Thyroid gland (tissue), 4 donors: ENCODE data around the gene EML5.

Experiments used
- POLR2A ChIP-seq, 2 donors: fragments of 450-650 bp; IDR thresholded peaks; one replicate each; pipeline ENCODE4 v1.6.1; 2017; ENCODE audit warnings: antibody characterized with exemption in 2 of 2, mild to moderate bottlenecking in 2 of 2, moderate library complexity in 1 of 2
- TF ChIP-seq, protein P1 (sequence below), 6 experiments: fragments of 200-600 bp in 3 of 6; fragments of 450-650 bp in 3 of 6; sonication (generic) in 3 of 6; IDR thresholded peaks; one replicate each; pipeline ENCODE4 v1.5.1; 2016 to 2019; ENCODE audit warnings: antibody characterized with exemption in 6 of 6, mild to moderate bottlenecking in 2 of 6, inconsistent platforms in 1 of 6, moderate library complexity in 1 of 6

DNA sequence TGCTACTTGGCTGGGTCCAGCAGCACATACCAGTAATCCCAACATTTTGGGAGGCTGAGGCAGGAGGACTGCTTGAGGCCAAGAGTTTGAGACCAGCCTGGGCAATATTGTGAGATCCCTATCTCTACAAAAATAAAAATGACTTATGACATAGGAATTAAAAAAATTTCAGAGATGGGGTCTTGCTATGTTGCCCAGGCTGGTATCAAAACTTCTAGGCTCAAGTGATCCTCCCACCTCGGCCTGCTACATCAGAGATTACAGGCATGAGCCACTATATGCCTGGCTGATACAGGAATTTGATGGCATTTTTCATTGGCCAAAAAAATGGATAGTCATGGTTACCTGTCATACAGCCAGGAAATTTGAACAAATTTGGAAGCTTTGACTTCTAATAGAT, 175.3 kb downstream of the EML5 start:
- TF ChIP-seq, protein P1, sequence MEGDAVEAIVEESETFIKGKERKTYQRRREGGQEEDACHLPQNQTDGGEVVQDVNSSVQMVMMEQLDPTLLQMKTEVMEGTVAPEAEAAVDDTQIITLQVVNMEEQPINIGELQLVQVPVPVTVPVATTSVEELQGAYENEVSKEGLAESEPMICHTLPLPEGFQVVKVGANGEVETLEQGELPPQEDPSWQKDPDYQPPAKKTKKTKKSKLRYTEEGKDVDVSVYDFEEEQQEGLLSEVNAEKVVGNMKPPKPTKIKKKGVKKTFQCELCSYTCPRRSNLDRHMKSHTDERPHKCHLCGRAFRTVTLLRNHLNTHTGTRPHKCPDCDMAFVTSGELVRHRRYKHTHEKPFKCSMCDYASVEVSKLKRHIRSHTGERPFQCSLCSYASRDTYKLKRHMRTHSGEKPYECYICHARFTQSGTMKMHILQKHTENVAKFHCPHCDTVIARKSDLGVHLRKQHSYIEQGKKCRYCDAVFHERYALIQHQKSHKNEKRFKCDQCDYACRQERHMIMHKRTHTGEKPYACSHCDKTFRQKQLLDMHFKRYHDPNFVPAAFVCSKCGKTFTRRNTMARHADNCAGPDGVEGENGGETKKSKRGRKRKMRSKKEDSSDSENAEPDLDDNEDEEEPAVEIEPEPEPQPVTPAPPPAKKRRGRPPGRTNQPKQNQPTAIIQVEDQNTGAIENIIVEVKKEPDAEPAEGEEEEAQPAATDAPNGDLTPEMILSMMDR (IDR thresholded peaks at IDR 0.05) = no peak
- TF ChIP-seq POLR2A (IDR thresholded peaks at IDR 0.05) = no peak
